Measurements from ENCODE around the gene TMEM107.
A peak's percentile ranks its signal among the peaks of the same experiment; 100 is the strongest.

TMEM107 gene

GRCh38 chr17:8128125-8128784 is 47.9 kb downstream of the TMEM107 start:
- no peak for DNase-seq

GRCh38 chr17:8126491-8127066 is 49.6 kb downstream of the TMEM107 start:
- DNase-seq, result no peak

DNA sequence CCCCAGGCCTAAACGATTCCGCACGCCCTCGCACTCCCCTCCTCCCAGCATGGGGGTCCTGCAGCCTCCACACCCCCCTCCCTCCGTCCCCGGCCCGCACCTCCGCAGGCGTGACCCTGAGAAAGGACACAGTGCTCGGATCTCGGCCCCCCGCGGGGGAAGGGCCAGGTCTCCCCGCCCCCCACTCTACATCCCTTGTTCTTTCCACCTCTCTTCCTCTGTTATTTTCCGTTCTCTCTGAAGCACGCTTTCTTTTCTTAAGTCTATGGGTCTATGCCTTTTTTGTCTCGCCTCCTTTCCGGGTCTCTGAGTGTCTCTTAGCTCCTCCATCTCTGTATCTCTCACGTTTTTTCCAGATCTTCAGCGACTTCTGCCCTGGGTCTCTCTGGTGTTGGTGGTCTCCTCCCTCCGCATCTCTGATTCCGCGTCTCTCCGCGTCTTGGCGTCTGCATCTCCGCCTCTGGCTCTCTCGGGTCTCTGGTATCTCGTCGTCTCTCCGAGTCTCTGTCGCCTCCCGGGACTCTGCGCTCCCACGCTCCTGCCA is 50.2 kb downstream of the TMEM107 start:
- no peak for DNase-seq

DNA sequence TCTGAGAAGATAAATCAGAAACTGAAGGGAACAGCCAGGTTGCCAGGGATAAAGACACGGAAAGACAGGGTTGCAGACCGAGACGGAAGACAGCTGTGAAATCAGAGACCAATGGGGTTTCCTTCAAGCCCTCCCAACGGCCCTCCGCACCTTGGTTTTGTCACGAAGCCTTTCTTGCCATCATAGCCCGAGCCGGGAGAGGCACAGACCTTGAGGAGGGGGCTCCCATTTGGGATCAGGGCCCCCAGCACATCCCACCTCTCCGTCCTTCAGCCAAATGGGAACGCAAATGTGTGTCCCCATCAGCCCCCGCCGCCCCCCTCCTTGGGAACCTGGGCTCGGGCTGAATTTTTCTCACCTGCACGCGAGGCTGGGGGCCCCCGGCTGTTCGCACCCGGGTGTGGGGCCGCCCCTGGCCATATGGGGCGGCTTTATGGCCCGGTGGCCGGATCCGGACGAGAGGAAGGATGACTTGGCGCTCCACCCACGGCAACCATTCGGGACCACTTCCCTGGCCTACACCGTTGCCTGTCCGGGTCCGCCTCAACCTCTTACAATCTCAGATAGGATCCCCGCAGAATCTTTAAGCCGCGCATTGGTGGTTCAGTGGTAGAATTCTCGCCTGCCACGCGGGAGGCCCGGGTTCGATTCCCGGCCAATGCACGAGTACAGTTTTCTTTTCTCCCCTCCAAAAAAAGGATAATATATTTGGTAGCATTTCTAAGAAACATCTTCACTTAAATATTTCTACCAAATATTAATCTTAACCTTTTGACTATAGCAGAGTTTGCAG is 50.8 kb downstream of the TMEM107 start:
- peak in 1 of 2 experiments; percentile 31 for DNase-seq

DNA sequence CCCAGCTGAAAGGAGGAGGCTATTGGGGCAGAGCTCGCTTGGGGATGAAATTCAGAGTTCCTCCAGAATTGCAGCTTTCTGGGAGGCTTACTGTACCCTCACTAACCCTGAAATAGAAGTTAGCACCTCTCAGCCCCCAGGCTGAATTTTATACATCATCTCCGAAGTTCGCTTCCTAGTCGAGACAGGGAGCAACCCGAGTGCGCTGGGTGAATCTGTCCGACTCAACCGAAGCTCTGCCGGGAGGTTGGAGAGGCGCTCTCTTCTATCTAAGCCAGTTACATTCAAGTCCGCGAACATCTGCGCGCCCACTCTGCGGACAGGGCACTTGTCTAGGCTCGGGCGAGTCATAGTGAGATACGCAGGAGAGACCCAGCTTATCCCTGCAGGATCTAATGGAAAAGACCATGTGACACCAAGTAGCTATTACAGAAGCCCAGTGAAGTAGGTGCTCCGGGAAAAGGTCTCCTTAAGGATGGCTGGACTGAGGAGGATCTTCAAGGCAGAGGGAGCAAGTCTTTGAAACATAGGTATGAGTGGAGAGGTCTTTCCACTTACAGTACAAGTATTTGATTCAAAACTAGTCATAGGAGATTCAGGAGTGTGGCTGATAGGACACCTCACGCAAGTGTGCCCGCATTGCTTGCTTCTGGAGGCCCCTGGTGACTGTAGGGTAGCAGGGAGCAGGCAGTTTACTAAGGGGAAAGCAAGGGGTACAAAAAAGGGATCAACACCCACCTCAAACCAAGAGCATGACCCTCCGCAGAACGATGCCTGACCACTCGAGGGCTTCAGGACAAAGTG is 51.6 kb downstream of the TMEM107 start:
- DNase-seq, result no peak

- DNase-seq, result no peak
Observed at GRCh38 chr17:8123695-8124349, 52.4 kb downstream of the TMEM107 start, which contains the start of gene HES7. Gene HES7 (minus strand): TSS chr17:8124106. CDS start chr17:8124084, 22 bp downstream.

GRCh38 chr17:8122924-8123694 is 53.1 kb downstream of the TMEM107 start:
- DNase-seq, result no peak
